Measurements from ENCODE around the gene RRP36. TPM values are rescaled to one million over a fixed set of nuclear protein-coding genes. Genes with fewer than 3 reads are reported as not detected.

RRP36 gene
- total and polyA plus RNA-seq, 2 experiments from 2014 or later = 67.3 to 77.1 TPM

DNA sequence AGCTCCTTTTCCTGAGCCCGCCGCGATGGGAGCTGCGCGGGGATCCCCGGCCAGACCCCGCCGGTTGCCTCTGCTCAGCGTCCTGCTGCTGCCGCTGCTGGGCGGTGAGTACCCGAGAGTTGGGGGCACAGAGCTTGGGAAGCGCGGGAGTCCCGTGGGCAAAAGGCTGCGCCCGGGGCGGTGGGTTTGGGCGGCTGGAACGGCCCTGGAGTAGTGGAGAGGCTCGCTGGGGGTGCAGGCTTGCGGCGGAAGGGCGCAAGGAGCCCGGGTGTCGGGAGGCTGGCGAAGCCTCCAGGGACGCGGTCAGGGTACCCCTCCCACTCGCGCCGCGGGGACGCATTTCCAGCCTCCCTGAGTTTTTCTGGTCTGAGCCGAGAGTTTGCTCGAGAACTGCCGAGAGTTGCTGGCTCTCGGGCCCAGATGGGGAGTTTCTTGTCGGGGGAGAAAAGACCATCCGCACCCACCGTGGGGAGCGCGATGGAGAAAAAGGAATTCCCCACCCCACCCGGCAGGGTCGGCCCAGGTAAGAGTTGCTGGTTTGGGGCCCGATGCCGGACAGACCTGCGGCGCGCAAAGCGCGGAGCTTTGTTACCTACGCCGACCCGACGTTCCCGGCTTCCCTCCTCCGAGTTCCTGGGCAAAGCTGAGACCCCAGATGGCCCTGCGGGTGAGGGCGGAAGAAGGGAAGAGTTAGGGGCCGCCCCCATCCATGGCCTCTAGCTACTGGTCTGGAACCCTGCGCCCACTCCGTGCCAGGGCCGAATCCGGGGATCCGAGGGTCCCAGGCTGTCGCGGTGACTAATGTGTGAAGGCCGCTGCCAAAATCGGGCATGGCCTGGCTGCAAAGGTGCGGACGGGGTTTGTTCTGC lies 55.3 kb downstream of the RRP36 start:
- peak overlapping the region; percentile 53 for H3K27ac ChIP-seq
- H3K9me3 ChIP-seq (ENCODE audit: low read depth) = no peaks in the 10 kb centered on the region
- TF ChIP-seq, protein P1, sequence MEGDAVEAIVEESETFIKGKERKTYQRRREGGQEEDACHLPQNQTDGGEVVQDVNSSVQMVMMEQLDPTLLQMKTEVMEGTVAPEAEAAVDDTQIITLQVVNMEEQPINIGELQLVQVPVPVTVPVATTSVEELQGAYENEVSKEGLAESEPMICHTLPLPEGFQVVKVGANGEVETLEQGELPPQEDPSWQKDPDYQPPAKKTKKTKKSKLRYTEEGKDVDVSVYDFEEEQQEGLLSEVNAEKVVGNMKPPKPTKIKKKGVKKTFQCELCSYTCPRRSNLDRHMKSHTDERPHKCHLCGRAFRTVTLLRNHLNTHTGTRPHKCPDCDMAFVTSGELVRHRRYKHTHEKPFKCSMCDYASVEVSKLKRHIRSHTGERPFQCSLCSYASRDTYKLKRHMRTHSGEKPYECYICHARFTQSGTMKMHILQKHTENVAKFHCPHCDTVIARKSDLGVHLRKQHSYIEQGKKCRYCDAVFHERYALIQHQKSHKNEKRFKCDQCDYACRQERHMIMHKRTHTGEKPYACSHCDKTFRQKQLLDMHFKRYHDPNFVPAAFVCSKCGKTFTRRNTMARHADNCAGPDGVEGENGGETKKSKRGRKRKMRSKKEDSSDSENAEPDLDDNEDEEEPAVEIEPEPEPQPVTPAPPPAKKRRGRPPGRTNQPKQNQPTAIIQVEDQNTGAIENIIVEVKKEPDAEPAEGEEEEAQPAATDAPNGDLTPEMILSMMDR (IDR thresholded peaks at IDR 0.05; ENCODE audit: low read depth, low read length) = no peak
- no peaks in the 10 kb centered on the region for H3K27me3 ChIP-seq
- peak; percentile 54 to 64 for DNase-seq (ENCODE audit: low read depth in 1 of 2, low spot score in 1 of 2)
- H3K4me3 ChIP-seq = peak overlapping the region; percentile 96
- H3K4me1 ChIP-seq (ENCODE audit: low read depth) = peaks cover 6% of the 10 kb centered on the region
- H3K36me3 ChIP-seq = peaks cover 6% of the 10 kb centered on the region

DNA sequence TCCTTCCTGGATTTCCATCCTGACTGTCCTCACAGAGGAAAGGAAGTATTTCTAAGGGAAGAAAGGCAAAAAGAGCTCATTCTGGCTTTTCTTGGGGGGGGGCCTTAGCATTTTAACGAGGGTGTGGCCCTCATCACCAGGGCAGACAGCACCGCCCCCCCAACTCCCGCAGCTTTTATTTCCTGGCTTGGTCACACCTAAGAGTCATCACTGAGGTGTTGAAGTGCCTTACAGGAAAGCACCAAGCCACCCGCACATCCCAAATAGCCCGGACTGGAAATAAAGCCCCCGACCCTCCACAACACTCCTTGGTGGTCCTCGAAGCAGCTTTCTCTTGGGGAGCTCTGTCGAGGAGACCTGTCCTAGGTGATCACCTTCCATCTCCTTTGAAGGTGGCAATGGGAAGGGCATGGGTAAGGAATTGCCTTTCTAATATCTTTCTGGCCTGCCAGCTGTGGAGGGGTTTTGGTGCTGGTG lies 55.9 kb downstream of the RRP36 start:
- Histone ChIP-seq H3K4me1 (ENCODE audit: low read depth) (peaks cover 6% of the 10 kb centered on the region), H3K4me3 (peak overlapping the region; percentile 96), H3K27me3 (no peaks in the 10 kb centered on the region), H3K9me3 (ENCODE audit: low read depth) (no peaks in the 10 kb centered on the region), H3K36me3 (peaks cover 6% of the 10 kb centered on the region), H3K27ac (peak overlapping the region; percentile 53)
- TF ChIP-seq, protein P1 (IDR thresholded peaks at IDR 0.05; ENCODE audit: low read depth, low read length) = no peak
- no peak for DNase-seq (ENCODE audit: low read depth in 1 of 2, low spot score in 1 of 2)

DNA sequence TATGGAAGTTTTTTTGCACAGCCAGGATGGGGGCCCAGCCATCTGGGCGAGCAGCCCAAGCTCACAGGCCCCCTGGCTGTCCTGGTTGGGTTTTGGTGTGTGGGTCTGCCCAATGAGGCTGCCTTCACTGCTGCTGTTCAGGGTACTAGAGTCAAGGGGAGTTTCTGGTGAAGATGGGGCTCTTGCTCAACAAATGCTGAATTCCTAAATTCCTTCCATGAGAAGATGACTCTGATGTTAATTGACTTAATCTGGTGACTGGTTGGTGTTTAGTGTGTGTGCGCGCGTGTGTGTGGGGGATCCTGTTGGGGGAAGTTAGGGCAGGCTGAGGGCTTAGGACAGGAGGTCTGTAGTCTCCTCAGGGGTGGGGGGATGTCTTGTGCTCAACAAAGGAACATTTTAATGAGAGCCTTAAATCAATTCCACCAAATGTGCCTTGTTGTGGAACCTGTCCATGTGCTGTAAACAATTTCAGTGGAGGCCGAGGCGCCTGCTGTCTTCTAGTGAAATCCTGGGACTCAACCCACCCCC lies 56.6 kb downstream of the RRP36 start:
- H3K4me3 ChIP-seq = peak overlapping the region; percentile 96
- H3K27me3 ChIP-seq = no peaks in the 10 kb centered on the region
- TF ChIP-seq, protein P1 (IDR thresholded peaks at IDR 0.05; ENCODE audit: low read depth, low read length) = no peak
- peaks cover 6% of the 10 kb centered on the region for H3K4me1 ChIP-seq (ENCODE audit: low read depth)
- no peak overlapping the region for H3K27ac ChIP-seq
- H3K9me3 ChIP-seq (ENCODE audit: low read depth) = no peaks in the 10 kb centered on the region
- peak in 1 of 2 donors; percentile 62 for DNase-seq (ENCODE audit: low read depth in 1 of 2, low spot score in 1 of 2)
- H3K36me3 ChIP-seq = peaks cover 1% of the 10 kb centered on the region

DNA sequence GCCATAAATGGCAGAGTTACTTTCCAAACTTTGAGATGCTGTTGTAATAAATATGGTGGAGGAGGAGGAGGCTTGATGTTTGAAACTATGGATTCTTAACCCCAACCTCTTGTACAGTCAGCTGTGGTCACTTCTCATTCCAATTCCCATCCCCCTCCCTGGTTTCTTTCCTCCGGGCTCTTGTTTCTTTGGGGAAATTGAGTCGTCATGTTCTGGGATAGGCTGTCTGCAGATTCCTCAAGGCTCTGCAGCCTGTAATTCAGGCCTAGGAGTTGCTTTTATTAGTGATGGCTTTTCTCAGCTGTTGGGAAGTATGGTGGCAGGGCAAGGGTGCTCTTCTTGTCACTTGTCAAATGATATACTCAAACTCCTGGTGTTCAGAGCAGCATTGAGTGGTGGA lies 57.3 kb downstream of the RRP36 start:
- no peaks in the 10 kb centered on the region for H3K27me3 ChIP-seq
- H3K4me1 ChIP-seq (ENCODE audit: low read depth) = peaks cover 6% of the 10 kb centered on the region
- H3K27ac ChIP-seq = no peak overlapping the region
- no peak overlapping the region for H3K4me3 ChIP-seq
- DNase-seq (ENCODE audit: low read depth in 1 of 2, low spot score in 1 of 2) = peak in 1 of 2 donors; percentile 69
- no peaks in the 10 kb centered on the region for H3K9me3 ChIP-seq (ENCODE audit: low read depth)
- TF ChIP-seq, protein P1 (IDR thresholded peaks at IDR 0.05; ENCODE audit: low read depth, low read length) = no peak
- H3K36me3 ChIP-seq = no peaks in the 10 kb centered on the region

Other genes starting within 250 kb of the RRP36 start
- 5.3 and 7.2 TPM in 2 replicates for gene BICRAL, start 239.6 kb upstream of the RRP36 start, total RNA-seq
- 3.9 and 4.5 TPM in 2 replicates for gene BICRAL, start 239.6 kb upstream of the RRP36 start, polyA plus RNA-seq
- gene RPL7L1, start 142.0 kb upstream of the RRP36 start, total RNA-seq = 75.6 and 85.4 TPM in 2 replicates
- 89.5 and 121 TPM in 2 replicates for gene RPL7L1, start 142.0 kb upstream of the RRP36 start, polyA plus RNA-seq
- gene PTCRA, start 105.6 kb upstream of the RRP36 start, total RNA-seq = not detected in 2 replicates
- gene PTCRA, start 105.6 kb upstream of the RRP36 start, polyA plus RNA-seq = not detected in 2 replicates
- 73.0 and 78.1 TPM in 2 replicates for gene CNPY3, start 92.1 kb upstream of the RRP36 start, total RNA-seq
- gene CNPY3, start 92.1 kb upstream of the RRP36 start, polyA plus RNA-seq = 70.7 and 89.9 TPM in 2 replicates
- gene GNMT, start 60.9 kb upstream of the RRP36 start, total RNA-seq = 0.21 and 0.25 TPM in 2 replicates
- 0.21 and 1.3 TPM in 2 replicates for gene GNMT, start 60.9 kb upstream of the RRP36 start, polyA plus RNA-seq
- 40.9 and 52.0 TPM in 2 replicates for gene PEX6, start 42.4 kb upstream of the RRP36 start, total RNA-seq
- gene PEX6, start 42.4 kb upstream of the RRP36 start, polyA plus RNA-seq = 21.3 and 29.7 TPM in 2 replicates
- 58.2 and 70.0 TPM in 2 replicates for gene PPP2R5D, start 37.1 kb upstream of the RRP36 start, total RNA-seq
- gene PPP2R5D, start 37.1 kb upstream of the RRP36 start, polyA plus RNA-seq = 48.8 and 74.4 TPM in 2 replicates
- 98.8 and 125 TPM in 2 replicates for gene MEA1, start 7.7 kb upstream of the RRP36 start, total RNA-seq
- 173 and 227 TPM in 2 replicates for gene MEA1, start 7.7 kb upstream of the RRP36 start, polyA plus RNA-seq
- 264 and 334 TPM in 2 replicates for gene KLHDC3, start 7.4 kb upstream of the RRP36 start, total RNA-seq
- 343 and 472 TPM in 2 replicates for gene KLHDC3, start 7.4 kb upstream of the RRP36 start, polyA plus RNA-seq
- 43.5 and 65.8 TPM in 2 replicates for gene CUL7, start 32.2 kb downstream of the RRP36 start, total RNA-seq
- gene CUL7, start 32.2 kb downstream of the RRP36 start, polyA plus RNA-seq = 33.1 and 44.9 TPM in 2 replicates
- 49.1 and 76.8 TPM in 2 replicates for gene MRPL2, start 37.8 kb downstream of the RRP36 start, total RNA-seq
- gene MRPL2, start 37.8 kb downstream of the RRP36 start, polyA plus RNA-seq = 148 and 188 TPM in 2 replicates
- 44.3 and 57.2 TPM in 2 replicates for gene KLC4, start 38.0 kb downstream of the RRP36 start, total RNA-seq
- 38.4 and 60.5 TPM in 2 replicates for gene KLC4, start 38.0 kb downstream of the RRP36 start, polyA plus RNA-seq
- 103 and 115 TPM in 2 replicates for gene PTK7, start 54.7 kb downstream of the RRP36 start, total RNA-seq
- gene PTK7, start 54.7 kb downstream of the RRP36 start, polyA plus RNA-seq = 75.8 and 88.0 TPM in 2 replicates
- gene SRF, start 149.6 kb downstream of the RRP36 start, total RNA-seq = 72.1 and 76.8 TPM in 2 replicates
- 9.7 and 10.2 TPM in 2 replicates for gene SRF, start 149.6 kb downstream of the RRP36 start, polyA plus RNA-seq
- gene CUL9, start 160.6 kb downstream of the RRP36 start, total RNA-seq = 34.8 and 76.0 TPM in 2 replicates
- 29.0 and 44.2 TPM in 2 replicates for gene CUL9, start 160.6 kb downstream of the RRP36 start, polyA plus RNA-seq
- 111 and 176 TPM in 2 replicates for gene DNPH1, start 207.9 kb downstream of the RRP36 start, total RNA-seq
- gene DNPH1, start 207.9 kb downstream of the RRP36 start, polyA plus RNA-seq = 138 and 209 TPM in 2 replicates
- 0.60 and 1.0 TPM in 2 replicates for gene TTBK1, start 221.9 kb downstream of the RRP36 start, total RNA-seq
- gene TTBK1, start 221.9 kb downstream of the RRP36 start, polyA plus RNA-seq = 0.15 and 0.17 TPM in 2 replicates